ENCODE measurements around the gene IL17REL.
"Not testable (repeated sequence)": the region's sequence is repeated elsewhere in the genome, so short reads cannot be mapped to it uniquely, and the experiment has no call there.

IL17REL gene

GRCh38 chr22:49956418-49956770 lies 56.2 kb downstream of the IL17REL start:
- DNase-seq: no peak

GRCh38 chr22:49955581-49956417 lies 56.8 kb downstream of the IL17REL start:
- no peak for DNase-seq

GRCh38 chr22:49954991-49955580 lies 57.5 kb downstream of the IL17REL start:
- no peak for DNase-seq

GRCh38 chr22:49954354-49954753 lies 58.2 kb downstream of the IL17REL start:
- DNase-seq: peak in 2 of 14 donors; percentile 24 to 64

GRCh38 chr22:49953680-49954344 lies 58.8 kb downstream of the IL17REL start:
- DNase-seq: no peak

GRCh38 chr22:49953027-49953679 lies 59.4 kb downstream of the IL17REL start:
- no peak for DNase-seq

GRCh38 chr22:49951986-49952896 lies 60.3 kb downstream of the IL17REL start:
- DNase-seq: no peak

- DNase-seq: no peak
These were observed 60.9 kb downstream of the IL17REL start for GRCh38 chr22:49951678-49951985.

GRCh38 chr22:49951000-49951677 lies 61.4 kb downstream of the IL17REL start:
- DNase-seq: no peak

GRCh38 chr22:49950396-49950994 lies 62.1 kb downstream of the IL17REL start:
- no peak for DNase-seq

GRCh38 chr22:49949914-49950292 lies 62.7 kb downstream of the IL17REL start:
- no peak for DNase-seq

- no peak for DNase-seq
These were observed 63.3 kb downstream of the IL17REL start for GRCh38 chr22:49948958-49949913.

GRCh38 chr22:49948116-49948957 lies 64.2 kb downstream of the IL17REL start:
- no peak for DNase-seq

- no peak for DNase-seq
These were observed 65.3 kb downstream of the IL17REL start for GRCh38 chr22:49947296-49947622.

GRCh38 chr22:49946612-49947295 lies 65.8 kb downstream of the IL17REL start:
- DNase-seq: no peak

- not testable (repeated sequence) for DNase-seq
These were observed 67.3 kb downstream of the IL17REL start for GRCh38 chr22:49945042-49945794.
